Esophagus muscularis mucosa (tissue), 4 donors: ENCODE results near the gene TRABD2A.

Experiments used
- CTCF ChIP-seq, 3 experiments: fragments of 200-600 bp in 2 of 3; fragments of 450-650 bp in 1 of 3; sonication (generic) in 2 of 3; IDR thresholded peaks; one replicate each; pipeline ENCODE4 v1.5.1; 2017 to 2019; ENCODE audit warnings: antibody characterized with exemption in 3 of 3, mild to moderate bottlenecking in 2 of 3, moderate library complexity in 1 of 3
- EP300 ChIP-seq: sonication (generic); formaldehyde crosslinking; IDR thresholded peaks from one replicate; pipeline ENCODE4 v1.6.1; 2017; ENCODE audit warnings: antibody characterized with exemption
- POLR2A ChIP-seq: fragments of 450-650 bp; IDR thresholded peaks from one replicate; pipeline ENCODE4 v1.6.1; 2017; ENCODE audit warnings: antibody characterized with exemption, moderate library complexity, mild to moderate bottlenecking, low read depth
- POLR2AphosphoS5 ChIP-seq, 2 donors: sonication (generic); formaldehyde crosslinking; IDR thresholded peaks; one replicate each; pipeline ENCODE4 v1.6.1; 2017; ENCODE audit warnings: antibody characterized with exemption in 2 of 2

GRCh38 chr2:84839851-84840250 lies 41.0 kb downstream of the TRABD2A start:
- TF ChIP-seq EP300 (no peak), CTCF (IDR thresholded peaks at IDR 0.05) (no peak), POLR2A (no peak), POLR2AphosphoS5 (IDR thresholded peaks at IDR 0.05) (no peak)
